HepG2 (cell line): ENCODE results near the gene NFASC. TPM values are rescaled to one million over a fixed set of nuclear protein-coding genes. Genes with fewer than 3 reads are reported as not detected.

Experiments used
- ARID4A ChIP-seq: sonication (generic); formaldehyde crosslinking; IDR thresholded peaks from 2 replicates; pipeline ENCODE4 v1.5.0; 2020; ENCODE audit warnings: mild to moderate bottlenecking, missing genetic modification reagents, borderline replicate concordance
- ARID5B ChIP-seq: IDR thresholded peaks from 2 replicates; pipeline ENCODE4 v1.4.0; 2020; ENCODE audit warnings: mild to moderate bottlenecking, missing genetic modification reagents
- ATF2 ChIP-seq: sonication (generic); formaldehyde crosslinking; IDR thresholded peaks from 2 replicates; pipeline ENCODE4 v1.4.0; 2020; ENCODE audit warnings: missing genetic modification reagents
- FOXC1 ChIP-seq: sonication (generic); formaldehyde crosslinking; IDR thresholded peaks from 2 replicates; pipeline ENCODE4 v1.8.0; 2022; ENCODE audit warnings: mild to moderate bottlenecking, missing genetic modification reagents, borderline replicate concordance
- GATA4 ChIP-seq: sonication (generic); IDR thresholded peaks from 2 replicates; pipeline ENCODE4 v1.6.1; 2016; ENCODE audit warnings: antibody characterized with exemption, low read depth, borderline replicate concordance
- HOXA5 ChIP-seq: sonication (generic); formaldehyde crosslinking; IDR thresholded peaks from 2 replicates; pipeline ENCODE4 v1.4.0; 2020; ENCODE audit warnings: missing genetic modification reagents
- MIER2 ChIP-seq: IDR thresholded peaks from 2 replicates; pipeline ENCODE4 v1.6.1; 2016; ENCODE audit warnings: missing biosample characterization, missing genetic modification reagents
- NFIC ChIP-seq: IDR thresholded peaks from 2 replicates; pipeline ENCODE4 v1.6.1; 2012; ENCODE audit warnings: mild to moderate bottlenecking, low read length, inconsistent platforms
- SNRNP70 ChIP-seq: fragments of 200-400 bp; formaldehyde crosslinking; IDR thresholded peaks from 2 replicates; pipeline ENCODE4 v1.6.1; 2017; ENCODE audit warnings: mild to moderate bottlenecking, low read depth, low read length, moderate library complexity
- TIGD3 ChIP-seq: sonication (generic); formaldehyde crosslinking; IDR thresholded peaks from 2 replicates; pipeline ENCODE4 v1.5.1; 2020; ENCODE audit warnings: mild to moderate bottlenecking, missing genetic modification reagents, borderline replicate concordance
- ZNF138 ChIP-seq: sonication (generic); formaldehyde crosslinking; IDR thresholded peaks from 2 replicates; pipeline ENCODE4 v1.5.0; 2020; ENCODE audit warnings: mild to moderate bottlenecking, low read depth, missing genetic modification reagents
- ZNF232 ChIP-seq: sonication (generic); formaldehyde crosslinking; IDR thresholded peaks from 2 replicates; pipeline ENCODE4 v1.4.0; 2020; ENCODE audit warnings: missing genetic modification reagents, borderline replicate concordance
- ZNF335 ChIP-seq: sonication (generic); formaldehyde crosslinking; IDR thresholded peaks from 2 replicates; pipeline ENCODE4 v1.4.0; 2020; ENCODE audit warnings: missing genetic modification reagents
- ZNF557 ChIP-seq: sonication (generic); formaldehyde crosslinking; IDR thresholded peaks from 2 replicates; pipeline ENCODE4 v1.4.0; 2020; ENCODE audit warnings: missing genetic modification reagents
- ZNF607 ChIP-seq: sonication (generic); formaldehyde crosslinking; IDR thresholded peaks from 2 replicates; pipeline ENCODE4 v1.5.1; 2020; ENCODE audit warnings: missing genetic modification reagents, mild to moderate bottlenecking, borderline replicate concordance
- ZNF747 ChIP-seq: sonication (generic); formaldehyde crosslinking; IDR thresholded peaks from 2 replicates; pipeline ENCODE4 v1.8.1; 2023; ENCODE audit warnings: missing genetic modification reagents, mild to moderate bottlenecking, borderline replicate concordance
- polyA plus RNA-seq, 8 experiments: library from polyadenylated mRNA; depleted of rRNA in 3 of 8; stranded (reverse) in 7 of 8; unstranded in 1 of 8; fragments of >200 nt; fragmentation: Illumina TruSeq in 4 of 8; extraction: Trizol in 4 of 8; gene quantifications; 2 replicates each; pipeline versions ENCODE4 v1.2.1 to v1.2.3, GENCODE V29; 2011 to 2016; ENCODE audit warnings: low read depth in 4 of 8, missing spikeins in 1 of 8, mixed read lengths in 1 of 8; ENCODE audit not compliant: insufficient read depth in 1 of 8
- total RNA-seq, 5 experiments: library from RNA; depleted of rRNA; stranded (reverse); fragments of >200 nt; fragmentation: Illumina TruSeq; extraction: Trizol; gene quantifications; 2 replicates each; pipeline ENCODE4 v1.2.3, GENCODE V29; 2016; ENCODE audit warnings: low read depth in 1 of 5

The NFASC gene
- total and polyA plus RNA-seq, 2 of the 13 experiments (the other 11 are each of a cell fraction or from before 2014, with no cell fraction given) = not detected

- TF ChIP-seq ZNF138 (0 out of 2 replicates have a peak, but pooled peaks have one; percentile 33), GATA4 (no peak), ZNF747 (CRISPR knock-in tag) (0 out of 2 replicates have a peak, but pooled peaks have one; percentile 23), HOXA5 (CRISPR knock-in tag) (peak; percentile 60; the same call in 1 of the 2 replicates), FOXC1 (CRISPR knock-in tag) (0 out of 2 replicates have a peak, but pooled peaks have one; percentile 37), ATF2 (CRISPR knock-in tag) (peak; percentile 37; the same call in 1 of the 2 replicates), MIER2 (CRISPR knock-in tag) (peak; percentile 97), NFIC (no peak), ZNF232 (CRISPR knock-in tag) (peak; percentile 60; the same call in 1 of the 2 replicates), ARID5B (CRISPR knock-in tag) (0 out of 2 replicates have a peak, but pooled peaks have one; percentile 14), ZNF607 (CRISPR knock-in tag) (0 out of 2 replicates have a peak, but pooled peaks have one; percentile 40), SNRNP70 (no peak), ARID4A (CRISPR knock-in tag) (0 out of 2 replicates have a peak, but pooled peaks have one; percentile 16), TIGD3 (no peak), ZNF335 (CRISPR knock-in tag) (peak; percentile 44; the same call in 1 of the 2 replicates), ZNF557 (CRISPR knock-in tag) (0 out of 2 replicates have a peak, but pooled peaks have one; percentile 57)
Observed at GRCh38 chr1:204837440-204838084, 33.1 kb upstream of the NFASC start (continued).
